HL-60 (cell line): ENCODE measurements around the gene BSND.

ENCODE experiments used
- DNase-seq, 2 experiments: peaks; one replicate each; pipeline ENCODE4 v3.0.0-alpha.2; 2010 to 2020; ENCODE audit warnings: low read depth in 1 of 2, low spot score in 1 of 2
- H3K27ac ChIP-seq: fragments of 250-450 bp; sonication (Bioruptor Pico); replicated peaks from 2 replicates; pipeline ENCODE4 v1.5.1; 2020; ENCODE audit warnings: mild to moderate bottlenecking, moderate library complexity
- H3K27me3 ChIP-seq: fragments of 250-450 bp; sonication (Bioruptor Pico); 2 replicates; pipeline ENCODE4 v1.5.1; 2021; ENCODE audit warnings: mild to moderate bottlenecking, moderate library complexity; ENCODE audit not compliant: insufficient read depth, poor library complexity, severe bottlenecking
- H3K4me3 ChIP-seq: replicated peaks from 2 replicates; pipeline ENCODE4 v1.5.1; 2011; ENCODE audit warnings: mild to moderate bottlenecking, control low read depth, low read length; ENCODE audit not compliant: insufficient read depth
- GABPA ChIP-seq: IDR thresholded peaks from 2 replicates; pipeline ENCODE4 v1.6.1; 2012; ENCODE audit warnings: low read depth
- POLR2AphosphoS5 ChIP-seq: IDR thresholded peaks from 2 replicates; pipeline ENCODE4 v1.6.1; 2012; ENCODE audit warnings: low read depth
- SPI1 ChIP-seq: IDR thresholded peaks from 2 replicates; pipeline ENCODE4 v1.6.1; 2012; ENCODE audit warnings: low read depth, mild to moderate bottlenecking, borderline replicate concordance
- TF ChIP-seq, protein P1 (sequence below): IDR thresholded peaks from 2 replicates; pipeline ENCODE4 v1.6.1; 2012; ENCODE audit warnings: low read depth; ENCODE audit not compliant: insufficient replicate concordance
- TF ChIP-seq, protein P2 (sequence below): IDR thresholded peaks from one replicate; pipeline ENCODE4 v1.5.1; 2011; ENCODE audit warnings: low read length, control low read depth, inconsistent platforms; ENCODE audit not compliant: insufficient read depth

BSND gene

DNA sequence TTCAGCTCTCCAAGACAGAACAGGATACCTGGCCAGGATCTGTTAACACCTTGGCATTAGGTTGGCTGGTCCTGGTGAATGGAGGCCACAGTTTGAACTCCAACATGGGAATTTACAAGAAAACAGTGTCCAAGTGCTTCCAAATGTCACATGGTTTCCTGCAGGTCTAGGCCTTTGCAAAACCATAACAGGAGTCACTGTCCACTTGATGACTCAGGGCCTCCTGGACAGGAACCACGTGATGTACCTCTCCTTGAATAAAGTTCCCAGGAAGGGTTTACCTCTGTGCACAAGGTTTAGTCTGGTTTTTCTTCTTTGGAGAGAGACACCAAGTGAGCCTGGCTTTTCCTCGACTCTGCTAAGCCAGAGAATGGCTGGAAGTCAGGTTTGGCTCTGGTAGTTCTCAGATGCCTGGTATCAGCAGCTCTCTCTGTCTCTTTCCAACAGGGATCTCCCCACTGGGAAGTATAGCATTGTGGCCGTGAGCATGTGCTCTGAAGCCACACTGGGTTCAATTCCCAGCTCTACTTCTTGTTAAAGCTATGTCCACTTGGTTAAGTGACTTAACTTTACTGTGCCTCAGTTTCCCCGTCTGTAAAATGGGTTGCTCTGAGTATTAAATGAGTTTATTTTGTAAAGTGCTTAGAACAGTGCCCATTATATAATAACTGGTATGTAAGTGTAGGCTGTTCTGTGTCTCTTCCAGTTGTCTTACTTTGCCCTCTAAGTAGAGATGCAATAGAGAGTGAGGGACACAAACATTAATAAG lies 45.6 kb upstream of the BSND start:
- Histone ChIP-seq H3K4me3 (no peak overlapping the region), H3K27ac (no peak overlapping the region), H3K27me3 (no peaks in the 10 kb centered on the region)
- TF ChIP-seq GABPA (no peak), SPI1 (no peak), POLR2AphosphoS5 (no peak)
- TF ChIP-seq, protein P1, sequence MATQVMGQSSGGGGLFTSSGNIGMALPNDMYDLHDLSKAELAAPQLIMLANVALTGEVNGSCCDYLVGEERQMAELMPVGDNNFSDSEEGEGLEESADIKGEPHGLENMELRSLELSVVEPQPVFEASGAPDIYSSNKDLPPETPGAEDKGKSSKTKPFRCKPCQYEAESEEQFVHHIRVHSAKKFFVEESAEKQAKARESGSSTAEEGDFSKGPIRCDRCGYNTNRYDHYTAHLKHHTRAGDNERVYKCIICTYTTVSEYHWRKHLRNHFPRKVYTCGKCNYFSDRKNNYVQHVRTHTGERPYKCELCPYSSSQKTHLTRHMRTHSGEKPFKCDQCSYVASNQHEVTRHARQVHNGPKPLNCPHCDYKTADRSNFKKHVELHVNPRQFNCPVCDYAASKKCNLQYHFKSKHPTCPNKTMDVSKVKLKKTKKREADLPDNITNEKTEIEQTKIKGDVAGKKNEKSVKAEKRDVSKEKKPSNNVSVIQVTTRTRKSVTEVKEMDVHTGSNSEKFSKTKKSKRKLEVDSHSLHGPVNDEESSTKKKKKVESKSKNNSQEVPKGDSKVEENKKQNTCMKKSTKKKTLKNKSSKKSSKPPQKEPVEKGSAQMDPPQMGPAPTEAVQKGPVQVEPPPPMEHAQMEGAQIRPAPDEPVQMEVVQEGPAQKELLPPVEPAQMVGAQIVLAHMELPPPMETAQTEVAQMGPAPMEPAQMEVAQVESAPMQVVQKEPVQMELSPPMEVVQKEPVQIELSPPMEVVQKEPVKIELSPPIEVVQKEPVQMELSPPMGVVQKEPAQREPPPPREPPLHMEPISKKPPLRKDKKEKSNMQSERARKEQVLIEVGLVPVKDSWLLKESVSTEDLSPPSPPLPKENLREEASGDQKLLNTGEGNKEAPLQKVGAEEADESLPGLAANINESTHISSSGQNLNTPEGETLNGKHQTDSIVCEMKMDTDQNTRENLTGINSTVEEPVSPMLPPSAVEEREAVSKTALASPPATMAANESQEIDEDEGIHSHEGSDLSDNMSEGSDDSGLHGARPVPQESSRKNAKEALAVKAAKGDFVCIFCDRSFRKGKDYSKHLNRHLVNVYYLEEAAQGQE, result no peak
- TF ChIP-seq, protein P2, sequence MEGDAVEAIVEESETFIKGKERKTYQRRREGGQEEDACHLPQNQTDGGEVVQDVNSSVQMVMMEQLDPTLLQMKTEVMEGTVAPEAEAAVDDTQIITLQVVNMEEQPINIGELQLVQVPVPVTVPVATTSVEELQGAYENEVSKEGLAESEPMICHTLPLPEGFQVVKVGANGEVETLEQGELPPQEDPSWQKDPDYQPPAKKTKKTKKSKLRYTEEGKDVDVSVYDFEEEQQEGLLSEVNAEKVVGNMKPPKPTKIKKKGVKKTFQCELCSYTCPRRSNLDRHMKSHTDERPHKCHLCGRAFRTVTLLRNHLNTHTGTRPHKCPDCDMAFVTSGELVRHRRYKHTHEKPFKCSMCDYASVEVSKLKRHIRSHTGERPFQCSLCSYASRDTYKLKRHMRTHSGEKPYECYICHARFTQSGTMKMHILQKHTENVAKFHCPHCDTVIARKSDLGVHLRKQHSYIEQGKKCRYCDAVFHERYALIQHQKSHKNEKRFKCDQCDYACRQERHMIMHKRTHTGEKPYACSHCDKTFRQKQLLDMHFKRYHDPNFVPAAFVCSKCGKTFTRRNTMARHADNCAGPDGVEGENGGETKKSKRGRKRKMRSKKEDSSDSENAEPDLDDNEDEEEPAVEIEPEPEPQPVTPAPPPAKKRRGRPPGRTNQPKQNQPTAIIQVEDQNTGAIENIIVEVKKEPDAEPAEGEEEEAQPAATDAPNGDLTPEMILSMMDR, result no peak
- DNase-seq, result no peak

DNA sequence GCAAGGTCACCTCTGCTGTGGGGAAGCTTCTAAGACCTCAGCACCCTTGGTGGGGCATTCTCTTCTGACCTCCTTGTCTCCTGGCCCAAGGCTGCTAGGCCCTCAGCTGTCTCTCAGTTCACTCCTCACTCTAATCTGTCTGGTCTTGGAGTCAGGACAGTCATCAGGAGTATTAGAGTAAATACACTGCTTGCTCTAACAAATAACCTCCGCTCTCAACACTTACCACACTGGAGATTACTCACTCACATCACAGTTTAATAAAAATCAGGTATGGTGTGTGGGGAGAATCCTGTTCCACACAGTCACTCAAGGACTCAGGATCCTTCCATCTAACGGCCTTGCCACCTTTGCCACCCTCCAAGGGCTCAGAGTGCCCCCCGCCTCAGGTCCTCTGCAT lies 44.9 kb upstream of the BSND start:
- no peak overlapping the region for H3K4me3 ChIP-seq
- no peaks in the 10 kb centered on the region for H3K27me3 ChIP-seq
- TF ChIP-seq, protein P2, result no peak
- TF ChIP-seq SPI1, result no peak
- TF ChIP-seq, protein P1, result no peak
- no peak for TF ChIP-seq GABPA
- TF ChIP-seq POLR2AphosphoS5, result no peak
- no peak overlapping the region for H3K27ac ChIP-seq
- DNase-seq, result no peak

DNA sequence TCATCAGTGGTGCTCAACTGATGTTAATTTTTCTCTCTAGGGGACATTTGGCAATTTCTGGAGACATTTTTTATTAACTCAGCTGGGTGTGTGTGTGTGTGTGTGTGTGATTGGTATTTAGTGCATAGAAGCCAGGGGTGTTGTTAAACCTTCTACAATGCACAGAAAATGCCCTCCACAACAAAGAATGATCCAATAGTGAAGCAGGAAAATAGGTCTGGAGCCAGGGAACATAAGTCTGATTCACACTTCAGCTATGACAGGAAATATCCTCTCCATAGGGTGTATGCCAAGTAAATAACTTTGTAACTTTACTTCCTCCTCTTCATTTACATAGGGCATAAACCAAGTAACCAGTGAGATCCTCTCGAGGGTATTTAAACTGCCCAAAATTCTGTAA lies 43.4 kb upstream of the BSND start:
- H3K27ac ChIP-seq, result no peak overlapping the region
- TF ChIP-seq POLR2AphosphoS5 (no peak), GABPA (no peak), SPI1 (no peak)
- TF ChIP-seq, protein P2, result no peak
- TF ChIP-seq, protein P1, result no peak
- H3K27me3 ChIP-seq, result no peaks in the 10 kb centered on the region
- no peak for DNase-seq
- H3K4me3 ChIP-seq, result no peak overlapping the region
